HepG2 (cell line): ENCODE data around the gene PSMB3. TPM values are rescaled to one million over a fixed set of nuclear protein-coding genes. Genes with fewer than 3 reads are reported as not detected.

Experiments
- AGO1 ChIP-seq: fragments of 200-400 bp; formaldehyde crosslinking; IDR thresholded peaks from 2 replicates; pipeline ENCODE4 v1.6.1; 2017; ENCODE audit warnings: mild to moderate bottlenecking, low read depth, low read length, moderate library complexity; ENCODE audit not compliant: poor library complexity, severe bottlenecking
- AKAP8 ChIP-seq: sonication (generic); formaldehyde crosslinking; IDR thresholded peaks from 2 replicates; pipeline ENCODE4 v1.5.1; 2020; ENCODE audit warnings: mild to moderate bottlenecking, missing genetic modification reagents
- PHF21A ChIP-seq: sonication (generic); formaldehyde crosslinking; IDR thresholded peaks from 2 replicates; pipeline ENCODE4 v1.5.0; 2020; ENCODE audit warnings: mild to moderate bottlenecking, missing genetic modification reagents
- SALL1 ChIP-seq: sonication (generic); formaldehyde crosslinking; IDR thresholded peaks from 2 replicates; pipeline ENCODE4 v1.8.0; 2022; ENCODE audit warnings: mild to moderate bottlenecking, missing genetic modification reagents
- SOX13 ChIP-seq, 3 experiments: fragments of 450-650 bp in 1 of 3; sonication (generic) in 1 of 3; formaldehyde crosslinking in 1 of 3; IDR thresholded peaks in 2 of 3; conservative IDR thresholded peaks in 1 of 3; 2 replicates each; pipeline versions ENCODE4 v1.5.0 to v1.6.1; 2016 to 2020; ENCODE audit warnings: antibody characterized with exemption in 1 of 3, mild to moderate bottlenecking in 1 of 3, missing compliant biosample characterization in 1 of 3, missing genetic modification reagents in 1 of 3, moderate library complexity in 1 of 3
- SRSF4 ChIP-seq: fragments of 200-400 bp; formaldehyde crosslinking; IDR thresholded peaks from one replicate; pipeline ENCODE4 v1.6.1; 2018; ENCODE audit warnings: mild to moderate bottlenecking, low read depth, low read length, moderate library complexity; ENCODE audit not compliant: poor library complexity, severe bottlenecking
- ZBTB33 ChIP-seq: sonication (generic); formaldehyde crosslinking; IDR thresholded peaks from 2 replicates; pipeline ENCODE4 v1.4.0; 2020; ENCODE audit warnings: missing genetic modification reagents
- ZFY ChIP-seq: sonication (generic); formaldehyde crosslinking; IDR thresholded peaks from 2 replicates; pipeline ENCODE4 v1.4.0; 2020; ENCODE audit warnings: missing genetic modification reagents
- ZNF556 ChIP-seq: sonication (generic); formaldehyde crosslinking; IDR thresholded peaks from 2 replicates; pipeline ENCODE4 v1.4.0; 2020; ENCODE audit warnings: mild to moderate bottlenecking, missing genetic modification reagents, borderline replicate concordance
- ZNF660 ChIP-seq: sonication (generic); formaldehyde crosslinking; IDR thresholded peaks from 2 replicates; pipeline ENCODE4 v1.5.1; 2020; ENCODE audit warnings: mild to moderate bottlenecking, low read depth, missing genetic modification reagents, borderline replicate concordance
- ZNF768 ChIP-seq: sonication (generic); formaldehyde crosslinking; IDR thresholded peaks from 2 replicates; pipeline ENCODE4 v1.4.0; 2020; ENCODE audit warnings: missing genetic modification reagents
- polyA plus RNA-seq, 8 experiments: library from polyadenylated mRNA; depleted of rRNA in 3 of 8; stranded (reverse) in 7 of 8; unstranded in 1 of 8; fragments of >200 nt; fragmentation: Illumina TruSeq in 4 of 8; extraction: Trizol in 4 of 8; gene quantifications; 2 replicates each; pipeline versions ENCODE4 v1.2.1 to v1.2.3, GENCODE V29; 2011 to 2016; ENCODE audit warnings: low read depth in 4 of 8, missing spikeins in 1 of 8, mixed read lengths in 1 of 8; ENCODE audit not compliant: insufficient read depth in 1 of 8
- total RNA-seq, 5 experiments: library from RNA; depleted of rRNA; stranded (reverse); fragments of >200 nt; fragmentation: Illumina TruSeq; extraction: Trizol; gene quantifications; 2 replicates each; pipeline ENCODE4 v1.2.3, GENCODE V29; 2016; ENCODE audit warnings: low read depth in 1 of 5
- TF ChIP-seq, protein P1 (sequence below): sonication (generic); formaldehyde crosslinking; IDR thresholded peaks from 2 replicates; pipeline ENCODE4 v1.4.0; 2020; ENCODE audit warnings: mild to moderate bottlenecking, missing genetic modification reagents
- TF ChIP-seq, protein P2 (sequence below): sonication (generic); formaldehyde crosslinking; IDR thresholded peaks from 2 replicates; pipeline ENCODE4 v1.8.1; 2023; ENCODE audit warnings: mild to moderate bottlenecking, missing genetic modification reagents

Gene PSMB3
- total and polyA plus RNA-seq, 2 of the 13 experiments (the other 11 are each of a cell fraction or from before 2014, with no cell fraction given), result 366 to 517 TPM

- TF ChIP-seq, protein P1, sequence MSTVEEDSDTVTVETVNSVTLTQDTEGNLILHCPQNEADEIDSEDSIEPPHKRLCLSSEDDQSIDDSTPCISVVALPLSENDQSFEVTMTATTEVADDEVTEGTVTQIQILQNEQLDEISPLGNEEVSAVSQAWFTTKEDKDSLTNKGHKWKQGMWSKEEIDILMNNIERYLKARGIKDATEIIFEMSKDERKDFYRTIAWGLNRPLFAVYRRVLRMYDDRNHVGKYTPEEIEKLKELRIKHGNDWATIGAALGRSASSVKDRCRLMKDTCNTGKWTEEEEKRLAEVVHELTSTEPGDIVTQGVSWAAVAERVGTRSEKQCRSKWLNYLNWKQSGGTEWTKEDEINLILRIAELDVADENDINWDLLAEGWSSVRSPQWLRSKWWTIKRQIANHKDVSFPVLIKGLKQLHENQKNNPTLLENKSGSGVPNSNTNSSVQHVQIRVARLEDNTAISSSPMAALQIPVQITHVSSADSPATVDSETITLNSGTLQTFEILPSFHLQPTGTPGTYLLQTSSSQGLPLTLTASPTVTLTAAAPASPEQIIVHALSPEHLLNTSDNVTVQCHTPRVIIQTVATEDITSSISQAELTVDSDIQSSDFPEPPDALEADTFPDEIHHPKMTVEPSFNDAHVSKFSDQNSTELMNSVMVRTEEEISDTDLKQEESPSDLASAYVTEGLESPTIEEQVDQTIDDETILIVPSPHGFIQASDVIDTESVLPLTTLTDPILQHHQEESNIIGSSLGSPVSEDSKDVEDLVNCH, result no peak
- 0 out of 2 replicates have a peak, but pooled peaks have one; percentile 15 for TF ChIP-seq ZNF768
- TF ChIP-seq ZFY (CRISPR knock-in tag), result no peak
- TF ChIP-seq AKAP8 (CRISPR knock-in tag), result peak; percentile 34; the same call in 1 of the 2 replicates
- no peak for TF ChIP-seq SALL1 (CRISPR knock-in tag)
- TF ChIP-seq SRSF4, result no peak
- TF ChIP-seq PHF21A (CRISPR knock-in tag), result no peak
- no peak for TF ChIP-seq ZNF660 (CRISPR knock-in tag)
- TF ChIP-seq ZNF556 (CRISPR knock-in tag), result no peak
- TF ChIP-seq ZBTB33 (CRISPR knock-in tag), result 0 out of 2 replicates have a peak, but pooled peaks have one; percentile 16
- TF ChIP-seq, protein P2, sequence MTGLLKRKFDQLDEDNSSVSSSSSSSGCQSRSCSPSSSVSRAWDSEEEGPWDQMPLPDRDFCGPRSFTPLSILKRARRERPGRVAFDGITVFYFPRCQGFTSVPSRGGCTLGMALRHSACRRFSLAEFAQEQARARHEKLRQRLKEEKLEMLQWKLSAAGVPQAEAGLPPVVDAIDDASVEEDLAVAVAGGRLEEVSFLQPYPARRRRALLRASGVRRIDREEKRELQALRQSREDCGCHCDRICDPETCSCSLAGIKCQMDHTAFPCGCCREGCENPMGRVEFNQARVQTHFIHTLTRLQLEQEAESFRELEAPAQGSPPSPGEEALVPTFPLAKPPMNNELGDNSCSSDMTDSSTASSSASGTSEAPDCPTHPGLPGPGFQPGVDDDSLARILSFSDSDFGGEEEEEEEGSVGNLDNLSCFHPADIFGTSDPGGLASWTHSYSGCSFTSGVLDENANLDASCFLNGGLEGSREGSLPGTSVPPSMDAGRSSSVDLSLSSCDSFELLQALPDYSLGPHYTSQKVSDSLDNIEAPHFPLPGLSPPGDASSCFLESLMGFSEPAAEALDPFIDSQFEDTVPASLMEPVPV (CRISPR knock-in tag), result no peak
- no peak for TF ChIP-seq SOX13 (IDR thresholded peaks at IDR 0.05)
- no peak for TF ChIP-seq SOX13 (CRISPR knock-in tag; conservative IDR thresholded peaks at IDR 0.05 in 1 of 2, IDR thresholded peaks at IDR 0.05 in 1 of 2)
- peak; percentile 36 for TF ChIP-seq AGO1
These were observed 43.3 kb upstream of the PSMB3 start (continued) for GRCh38 chr17:38709104-38709820.
